OCI-LY3 (cell line): ENCODE data around the gene TSPAN7.

ENCODE experiments used
- H2AFZ ChIP-seq: fragments of 200-600, 300-600 bp; shearing (Covaris generic); 2 replicates; pipeline ENCODE4 v1.6.0; 2014; ENCODE audit warnings: antibody characterized with exemption, low read depth, low read length
- H3K27ac ChIP-seq: fragments of 200-600, 300-600 bp; sonication (generic); 2 replicates; pipeline ENCODE4 v1.5.1; 2014; ENCODE audit warnings: mild to moderate bottlenecking, low read length, moderate library complexity, mixed read lengths
- H3K27me3 ChIP-seq: fragments of 200-600, 300-600 bp; sonication (generic); 2 replicates; pipeline ENCODE4 v1.6.1; 2014; ENCODE audit warnings: low read depth, low read length, mixed read lengths
- H3K36me3 ChIP-seq: fragments of 200-600, 300-600 bp; sonication (generic); replicated peaks from 2 replicates; pipeline ENCODE3; 2014; ENCODE audit warnings: low read depth, low read length, mixed read lengths
- H3K4me1 ChIP-seq: fragments of 300-600, 200-600 bp; sonication (generic); 2 replicates; pipeline ENCODE4 v1.6.1; 2014; ENCODE audit warnings: low read length, mixed read lengths
- H3K4me2 ChIP-seq: fragments of 200-600, 300-600 bp; sonication (generic); 2 replicates; pipeline ENCODE4 v1.6.1; 2014; ENCODE audit warnings: low read length, mixed read lengths
- H3K4me3 ChIP-seq: fragments of 300-600, 200-600 bp; sonication (generic); 2 replicates; pipeline ENCODE4 v1.5.1; 2014; ENCODE audit warnings: antibody characterized with exemption, mild to moderate bottlenecking, low read length, moderate library complexity
- H3K79me2 ChIP-seq: fragments of 300-600, 200-600 bp; shearing (Covaris generic); 2 replicates; pipeline ENCODE4 v1.6.1; 2014; ENCODE audit warnings: mild to moderate bottlenecking, low read length, mixed read lengths
- H3K9ac ChIP-seq: fragments of 300-600, 200-600 bp; shearing (Covaris generic); 2 replicates; pipeline ENCODE4 v1.6.0; 2014; ENCODE audit warnings: mild to moderate bottlenecking, low read length, moderate library complexity
- H3K9me3 ChIP-seq: fragments of 200-600, 300-600 bp; shearing (Covaris generic); 2 replicates; pipeline ENCODE4 v1.6.1; 2014; ENCODE audit warnings: low read length, mixed read lengths; ENCODE audit not compliant: insufficient read depth
- H4K20me1 ChIP-seq: fragments of 200-600, 300-600 bp; sonication (generic); 2 replicates; pipeline ENCODE4 v1.6.1; 2016; ENCODE audit warnings: low read length, mixed read lengths; ENCODE audit not compliant: insufficient read depth
- CTCF ChIP-seq: fragments of 200-600, 300-600 bp; sonication (generic); IDR thresholded peaks from 2 replicates; pipeline ENCODE4 v1.5.1; 2014; ENCODE audit warnings: antibody characterized with exemption, low read length, low read depth
- EZH2phosphoT487 ChIP-seq: fragments of 200-600 bp; shearing (Covaris generic); IDR thresholded peaks from 2 replicates; pipeline ENCODE4 v1.6.1; 2018; ENCODE audit warnings: antibody characterized with exemption, mixed run types, low read depth

The TSPAN7 gene

GRCh38 chrX:38539748-38540147, 21.6 kb upstream of the TSPAN7 start:
- Histone ChIP-seq H3K79me2 (no peaks in the 10 kb centered on the region), H3K27ac (no peak overlapping the region), H3K27me3 (no peaks in the 10 kb centered on the region), H3K9me3 (no peaks in the 10 kb centered on the region), H3K4me3 (no peak overlapping the region), H3K4me1 (no peaks in the 10 kb centered on the region), H2AFZ (no peak overlapping the region), H3K9ac (no peak overlapping the region), H4K20me1 (no peaks in the 10 kb centered on the region), H3K4me2 (no peak overlapping the region), H3K36me3 (no peaks in the 10 kb centered on the region)
- TF ChIP-seq CTCF (no peak), EZH2phosphoT487 (no peak)

- no peaks in the 10 kb centered on the region for H3K79me2 ChIP-seq
- no peak overlapping the region for H3K9ac ChIP-seq
- no peak overlapping the region for H3K4me2 ChIP-seq
- no peaks in the 10 kb centered on the region for H3K27me3 ChIP-seq
- H3K9me3 ChIP-seq: no peaks in the 10 kb centered on the region
- no peaks in the 10 kb centered on the region for H3K36me3 ChIP-seq
- H2AFZ ChIP-seq: no peak overlapping the region
- no peak overlapping the region for H3K27ac ChIP-seq
- H3K4me1 ChIP-seq: no peaks in the 10 kb centered on the region
- TF ChIP-seq EZH2phosphoT487 (no peak), CTCF (no peak)
- no peaks in the 10 kb centered on the region for H4K20me1 ChIP-seq
- no peak overlapping the region for H3K4me3 ChIP-seq
Observed at GRCh38 chrX:38548508-38548907, 12.8 kb upstream of the TSPAN7 start.

GRCh38 chrX:38552721-38553120, 8.6 kb upstream of the TSPAN7 start:
- H3K4me2 ChIP-seq: no peak overlapping the region
- no peaks in the 10 kb centered on the region for H4K20me1 ChIP-seq
- no peak overlapping the region for H2AFZ ChIP-seq
- H3K9ac ChIP-seq: no peak overlapping the region
- H3K9me3 ChIP-seq: no peaks in the 10 kb centered on the region
- no peaks in the 10 kb centered on the region for H3K4me1 ChIP-seq
- H3K27me3 ChIP-seq: no peaks in the 10 kb centered on the region
- H3K4me3 ChIP-seq: no peak overlapping the region
- H3K36me3 ChIP-seq: no peaks in the 10 kb centered on the region
- TF ChIP-seq CTCF: no peak
- no peak for TF ChIP-seq EZH2phosphoT487
- H3K79me2 ChIP-seq: no peaks in the 10 kb centered on the region
- H3K27ac ChIP-seq: no peak overlapping the region

- no peaks in the 10 kb centered on the region for H3K36me3 ChIP-seq
- no peak overlapping the region for H3K4me2 ChIP-seq
- H3K4me3 ChIP-seq: no peak overlapping the region
- no peaks in the 10 kb centered on the region for H3K79me2 ChIP-seq
- no peak overlapping the region for H3K9ac ChIP-seq
- no peak overlapping the region for H2AFZ ChIP-seq
- H3K27me3 ChIP-seq: no peaks in the 10 kb centered on the region
- no peak for TF ChIP-seq EZH2phosphoT487
- peaks cover 6% of the 10 kb centered on the region for H3K4me1 ChIP-seq
- no peaks in the 10 kb centered on the region for H3K9me3 ChIP-seq
- H4K20me1 ChIP-seq: no peaks in the 10 kb centered on the region
- no peak overlapping the region for H3K27ac ChIP-seq
Observed at GRCh38 chrX:38558686-38559085, 2.7 kb upstream of the TSPAN7 start.

GRCh38 chrX:38560776-38561125, 591 bp upstream of the TSPAN7 start:
- H2AFZ ChIP-seq: peak overlapping the region; percentile 94

More at GRCh38 chrX:38560776-38561125, 591 bp upstream of the TSPAN7 start:
- peak overlapping the region; percentile 90 for H3K4me3 ChIP-seq
- peaks cover 6% of the 10 kb centered on the region for H3K4me1 ChIP-seq
- no peak overlapping the region for H3K27ac ChIP-seq
- TF ChIP-seq EZH2phosphoT487 (no peak), CTCF (no peak)
- H3K27me3 ChIP-seq: no peaks in the 10 kb centered on the region
- H4K20me1 ChIP-seq: no peaks in the 10 kb centered on the region
- no peaks in the 10 kb centered on the region for H3K9me3 ChIP-seq
- H3K36me3 ChIP-seq: no peaks in the 10 kb centered on the region
- H3K4me2 ChIP-seq: peak overlapping the region; percentile 99
- no peaks in the 10 kb centered on the region for H3K79me2 ChIP-seq
- H3K9ac ChIP-seq: peak overlapping the region; percentile 75
